DMS79 treated with DMSO at 0.1 percent for 48 hours (cell line): ENCODE results near the gene NUBP1.
"Not testable (repeated sequence)": the region's sequence is repeated elsewhere in the genome, so short reads cannot be mapped to it uniquely, and the experiment has no call there.

ENCODE experiments used
- DNase-seq: peaks from one replicate; lab custom pipeline; 2025; lab: John Stamatoyannopoulos, UW

Gene NUBP1

GRCh38 chr16:10743610-10744369 is at the start of gene NUBP1:
Gene NUBP1, plus strand, starts transcription at chr16:10743842. Its CDS starts 22 bp downstream, at chr16:10743864.
- DNase-seq, result peak; percentile 91

GRCh38 chr16:10693889-10694288 is 49.8 kb upstream of the NUBP1 start:
- DNase-seq, result no peak

- no peak for DNase-seq
These were observed 49.3 kb upstream of the NUBP1 start for GRCh38 chr16:10694306-10694705.

GRCh38 chr16:10694830-10695229 is 48.8 kb upstream of the NUBP1 start, which contains the start of gene TEKT5:
Gene TEKT5, minus strand, starts transcription at chr16:10694930. Its CDS starts 57 bp downstream, at chr16:10694873.
- no peak for DNase-seq

- DNase-seq, result no peak
These were observed 43.9 kb upstream of the NUBP1 start for GRCh38 chr16:10699756-10700155.

- DNase-seq, result no peak
These were observed 34.7 kb upstream of the NUBP1 start for GRCh38 chr16:10708969-10709368.

- DNase-seq, result no peak
These were observed 15.4 kb upstream of the NUBP1 start for GRCh38 chr16:10728003-10728887.

GRCh38 chr16:10729104-10730048 is 14.3 kb upstream of the NUBP1 start:
- DNase-seq, result no peak

GRCh38 chr16:10731790-10732189 is 11.9 kb upstream of the NUBP1 start:
- DNase-seq, result no peak

GRCh38 chr16:10737068-10737625 is 6.5 kb upstream of the NUBP1 start:
- DNase-seq, result peak; percentile 64

GRCh38 chr16:10738231-10739077 is 5.2 kb upstream of the NUBP1 start:
- DNase-seq, result no peak

GRCh38 chr16:10740000-10740844 is 3.4 kb upstream of the NUBP1 start:
- DNase-seq, result no peak

GRCh38 chr16:10740845-10741208 is 2.8 kb upstream of the NUBP1 start:
- DNase-seq, result no peak

GRCh38 chr16:10741249-10741648 is 2.4 kb upstream of the NUBP1 start:
- DNase-seq, result not testable (repeated sequence)

- DNase-seq, result no peak
These were observed 1.8 kb upstream of the NUBP1 start for GRCh38 chr16:10741844-10742243.

- peak; percentile 29 for DNase-seq
These were observed 424 bp upstream of the NUBP1 start for GRCh38 chr16:10743227-10743609.

GRCh38 chr16:10744370-10745030 is 858 bp downstream of the NUBP1 start:
- DNase-seq, result no peak

GRCh38 chr16:10745841-10746240 is 2.2 kb downstream of the NUBP1 start:
- DNase-seq, result no peak

- DNase-seq, result no peak
These were observed 7.2 kb downstream of the NUBP1 start for GRCh38 chr16:10750793-10751192.
